NCI-H526 (cell line): ENCODE data around the gene RABGAP1L.
"Not testable (repeated sequence)": the region's sequence is repeated elsewhere in the genome, so short reads cannot be mapped to it uniquely, and the experiment has no call there.

ENCODE experiments used
- DNase-seq, 2 experiments: peaks; one replicate each; lab custom pipeline; 2025; lab: John Stamatoyannopoulos, UW

RABGAP1L gene

DNA sequence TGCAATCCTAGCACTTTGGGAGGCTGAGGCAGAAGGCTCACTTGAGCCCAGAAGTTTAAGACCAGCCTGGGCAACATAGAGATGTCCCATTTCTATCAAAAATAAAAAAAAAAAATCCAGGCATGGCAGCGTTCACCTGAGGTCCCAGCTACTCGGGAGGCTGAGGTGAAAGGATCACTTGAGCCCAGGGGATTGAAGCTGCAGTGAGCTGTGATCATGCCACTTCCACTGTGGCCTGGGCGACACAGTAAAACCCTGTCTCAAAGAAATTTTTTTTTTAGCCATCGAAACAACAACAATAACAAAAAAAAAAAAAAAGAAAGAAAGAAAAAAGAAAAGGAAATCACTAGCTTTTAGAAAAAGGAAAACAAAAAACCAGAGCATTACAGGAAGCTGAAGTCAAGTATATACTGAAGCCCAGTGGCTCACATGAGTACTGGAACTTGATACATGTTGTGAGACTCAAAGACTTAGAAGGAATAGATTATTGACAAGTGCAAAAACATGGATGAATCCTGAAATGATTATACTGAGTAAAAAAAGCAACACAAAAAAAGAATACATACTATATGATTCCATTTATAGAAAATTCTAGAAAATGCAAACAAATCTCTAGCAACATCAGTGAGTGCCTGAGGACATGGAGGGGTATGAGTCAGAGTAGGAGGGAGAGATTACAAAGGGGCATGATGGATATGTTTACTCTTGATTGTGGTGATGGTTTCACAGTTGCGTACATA is 6.1 kb upstream of the RABGAP1L start:
- DNase-seq = no peak

- DNase-seq = no peak
Measured at GRCh38 chr1:174153825-174154107, 5.6 kb upstream of the RABGAP1L start.

DNA sequence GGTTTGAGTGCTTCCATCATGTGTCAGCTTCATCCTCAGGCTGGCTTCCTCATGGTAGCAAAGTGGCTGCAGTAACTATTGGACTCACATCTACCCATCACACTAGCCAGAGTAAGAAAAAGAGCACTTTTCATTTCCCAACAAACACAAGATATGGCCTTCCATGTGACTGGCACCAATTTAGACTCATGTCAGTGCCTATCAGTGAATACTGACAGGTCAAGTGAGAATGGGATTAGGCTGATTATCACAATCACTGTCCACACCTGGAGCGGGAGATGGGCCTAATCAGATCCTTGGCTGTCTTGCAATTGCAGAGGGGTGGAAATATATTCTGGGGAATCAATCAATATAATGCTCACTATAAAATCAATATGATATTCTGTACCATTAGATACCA is 2.9 kb upstream of the RABGAP1L start:
- no peak for DNase-seq

DNA sequence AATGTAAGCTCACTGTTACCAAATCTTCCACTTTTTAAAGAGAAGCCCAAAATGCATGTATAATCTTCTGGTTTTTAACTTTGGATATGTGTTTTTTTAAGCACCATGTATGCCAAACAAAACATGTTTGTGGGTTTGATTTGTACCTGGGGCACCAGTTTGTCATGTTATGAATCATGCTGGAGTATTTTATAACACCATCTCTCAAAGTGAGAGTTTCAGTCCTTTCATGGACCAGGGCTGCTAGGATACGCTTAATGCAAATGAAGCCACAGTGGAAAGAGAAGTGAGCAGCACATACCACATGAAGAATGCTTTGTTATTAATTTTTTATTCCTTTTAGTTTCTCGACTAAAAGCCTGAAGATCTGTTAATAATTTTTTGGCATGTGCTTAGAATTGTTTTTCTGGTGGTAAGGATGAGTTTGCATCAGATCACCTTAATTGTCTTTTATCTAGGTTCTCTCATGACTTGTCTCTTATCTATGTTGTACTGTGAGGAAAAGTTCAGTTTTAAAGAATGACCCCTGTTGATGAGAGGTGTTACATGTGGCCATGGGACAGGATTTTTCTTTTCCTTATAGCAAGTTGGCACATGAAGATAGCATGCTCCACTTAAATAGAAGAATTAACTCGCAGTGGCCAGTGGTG is 2.0 kb upstream of the RABGAP1L start:
- DNase-seq = peak; percentile 43 to 60

- peak; percentile 86 to 88 for DNase-seq
Measured at GRCh38 chr1:174158767-174159251, 511 bp upstream of the RABGAP1L start.

DNA sequence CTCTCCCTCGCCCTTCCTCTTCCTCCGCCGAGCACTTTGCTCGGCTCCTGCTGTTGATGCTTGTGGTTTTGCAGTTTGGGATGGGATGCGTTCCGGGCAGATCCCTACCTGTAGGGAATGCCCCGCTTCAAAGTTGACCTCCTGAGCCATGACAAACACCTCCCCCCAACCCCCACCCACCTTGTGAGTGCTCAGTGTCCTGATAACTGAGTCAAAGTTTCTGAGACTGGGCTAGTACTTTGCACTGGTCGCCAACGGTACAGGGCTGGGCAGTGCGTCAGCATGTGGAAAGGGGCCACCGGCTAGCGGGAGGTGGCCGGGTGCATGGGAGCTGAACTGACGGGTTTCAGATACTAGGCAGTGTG is 771 bp downstream of the RABGAP1L start:
- DNase-seq = peak in 1 of 2 experiments; percentile 68

GRCh38 chr1:174160603-174161002 is 1.3 kb downstream of the RABGAP1L start:
- DNase-seq = no peak

GRCh38 chr1:174161813-174162212 is 2.5 kb downstream of the RABGAP1L start:
- DNase-seq = no peak

DNA sequence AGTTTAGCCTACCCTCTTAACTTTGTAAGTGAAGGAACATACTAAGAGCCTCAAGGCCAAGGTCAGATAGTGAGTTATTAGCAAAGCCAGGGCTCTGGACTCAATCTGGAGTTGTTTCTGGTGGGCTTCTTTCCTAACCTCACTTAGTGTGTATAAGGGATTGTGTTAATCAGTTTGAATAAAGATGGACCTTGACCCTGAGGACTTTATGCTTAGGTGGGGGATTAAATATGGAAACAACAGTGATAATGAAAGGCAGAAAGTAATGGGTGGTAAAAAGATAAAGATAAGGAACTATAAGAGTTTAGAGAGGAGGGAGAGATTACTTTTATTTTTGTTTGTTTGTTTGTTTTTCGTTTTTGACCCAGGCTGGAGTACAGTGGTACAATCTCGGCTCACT is 5.5 kb downstream of the RABGAP1L start:
- DNase-seq = no peak

DNA sequence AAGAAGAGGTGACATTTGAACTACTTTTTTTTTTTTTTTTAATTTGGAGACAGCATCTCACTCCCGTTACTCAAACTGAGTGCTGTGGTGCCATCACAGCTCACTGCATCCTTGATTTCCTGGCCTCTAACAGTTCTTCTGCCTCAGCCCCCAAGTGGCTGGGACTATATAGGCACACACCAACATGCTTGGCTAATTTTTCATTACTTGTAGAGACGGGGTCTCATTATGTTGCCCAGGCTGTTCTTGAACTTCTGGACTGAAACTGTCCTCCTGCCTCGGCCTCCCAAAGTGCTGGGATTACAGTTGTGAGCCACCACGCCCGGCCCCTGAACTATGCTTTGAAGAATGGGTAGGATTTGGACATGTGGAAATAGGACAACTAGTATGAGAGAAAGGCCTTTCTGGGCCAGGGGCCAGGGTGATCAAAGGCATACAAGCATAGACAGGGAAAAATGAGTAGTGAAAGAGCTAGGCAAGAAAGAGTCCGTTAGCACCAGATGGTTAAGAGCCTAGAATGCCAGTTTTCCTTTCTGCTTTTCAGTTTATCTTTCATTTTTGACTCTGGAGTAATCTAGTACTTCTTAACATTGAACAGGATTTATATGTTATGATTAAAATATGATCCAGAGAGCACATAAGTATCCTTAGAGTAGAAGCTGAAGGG is 6.3 kb downstream of the RABGAP1L start:
- no peak for DNase-seq

- no peak for DNase-seq
Measured at GRCh38 chr1:174166530-174167264, 7.4 kb downstream of the RABGAP1L start.

DNA sequence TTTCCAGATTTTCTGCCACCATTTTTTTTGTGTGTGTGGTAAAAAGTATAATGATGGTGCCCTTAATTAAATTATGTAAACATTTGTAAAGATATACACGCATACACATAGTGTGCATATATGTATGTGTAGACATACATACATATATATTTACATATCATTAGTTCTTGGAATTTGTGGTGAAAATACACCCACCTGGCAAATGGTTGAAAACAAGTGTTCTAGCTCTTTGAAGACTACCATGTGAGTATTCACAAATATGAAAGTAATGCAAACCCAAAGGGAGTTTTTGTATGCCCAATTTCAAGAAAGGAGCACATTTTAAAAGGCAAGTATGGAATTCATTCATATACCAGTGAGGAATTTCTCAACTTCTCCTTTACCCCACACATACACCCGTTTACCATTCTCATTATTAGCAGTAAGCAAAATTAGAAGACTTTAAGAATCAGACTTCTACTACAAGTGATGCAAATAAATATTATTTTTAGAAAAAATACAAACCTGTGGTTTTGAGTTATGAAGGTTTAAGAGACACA is 8.0 kb downstream of the RABGAP1L start:
- no peak for DNase-seq

- DNase-seq = no peak
Measured at GRCh38 chr1:174169342-174169741, 10.0 kb downstream of the RABGAP1L start.

DNA sequence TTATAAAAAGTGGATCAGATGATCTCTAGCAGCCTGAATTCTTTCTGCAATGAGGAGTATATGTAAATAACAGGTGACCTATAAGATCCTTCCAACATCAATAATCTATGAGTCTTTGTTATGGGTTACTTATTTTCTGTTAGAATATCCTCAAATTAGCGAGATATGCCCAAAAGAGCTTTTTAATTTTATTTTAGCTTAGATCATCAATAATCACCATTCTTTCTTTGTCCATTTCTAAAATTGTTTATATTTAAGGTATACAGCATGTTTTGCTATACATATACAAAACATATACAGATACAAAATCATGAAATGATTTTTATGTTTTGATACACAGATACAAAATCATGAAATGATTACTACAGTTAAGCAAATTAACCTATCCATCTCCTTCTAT is 11.8 kb downstream of the RABGAP1L start:
- no peak for DNase-seq

GRCh38 chr1:174174461-174175329 is 15.4 kb downstream of the RABGAP1L start:
- no peak for DNase-seq

GRCh38 chr1:174178459-174178858 is 19.1 kb downstream of the RABGAP1L start:
- not testable (repeated sequence) for DNase-seq

GRCh38 chr1:174189428-174190062 is 30.2 kb downstream of the RABGAP1L start:
- no peak for DNase-seq

DNA sequence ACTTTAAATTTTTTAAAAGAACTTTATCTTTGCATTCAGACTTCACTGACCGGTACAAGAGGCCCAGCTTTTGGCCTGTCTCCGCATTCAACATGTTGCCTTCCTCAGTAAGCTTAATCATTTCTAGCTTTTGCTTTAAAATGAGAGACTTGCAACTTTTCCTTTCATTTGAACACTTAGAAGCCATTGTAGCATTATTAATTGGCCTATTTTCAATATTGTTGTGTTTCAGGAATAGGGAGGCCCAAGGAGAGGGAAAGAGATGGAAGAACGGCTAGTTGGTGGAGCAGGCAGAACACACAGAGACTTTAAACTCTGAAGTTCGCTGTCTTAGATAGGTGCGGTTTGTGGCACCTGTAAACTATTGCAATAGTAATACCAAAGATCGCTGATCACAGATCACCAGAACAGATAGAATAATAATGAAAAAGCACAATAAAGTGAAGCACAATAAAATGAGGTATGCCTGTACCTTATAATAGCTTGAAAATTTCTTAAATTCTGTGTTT is 31.4 kb downstream of the RABGAP1L start:
- DNase-seq = no peak

- no peak for DNase-seq
Measured at GRCh38 chr1:174191349-174191862, 32.1 kb downstream of the RABGAP1L start.

GRCh38 chr1:174194461-174194860 is 35.1 kb downstream of the RABGAP1L start:
- DNase-seq = no peak
